OCI-LY7 (cell line): ENCODE data around the gene PTGIR.

ENCODE experiments used
- CTCF ChIP-seq: fragments of 200-600 bp; sonication (generic); conservative IDR thresholded peaks from 2 replicates; pipeline ENCODE4 v1.5.1; 2014; ENCODE audit warnings: mild to moderate bottlenecking, antibody characterized with exemption, low read length, moderate library complexity, mixed read lengths
- EZH2phosphoT487 ChIP-seq: fragments of 200-600 bp; sonication (generic); IDR thresholded peaks from 2 replicates; pipeline ENCODE4 v1.6.1; 2018; ENCODE audit warnings: low read depth, borderline replicate concordance, mild to moderate bottlenecking, mixed run types, antibody characterized with exemption, low read length, moderate library complexity, mixed read lengths

GRCh38 chr19:46637224-46637623, 12.3 kb upstream of the PTGIR start:
- TF ChIP-seq CTCF (no peak), EZH2phosphoT487 (no peak)
